Neural crest cell (in vitro differentiated cells): ENCODE results near the gene CACNA1E. TPM values are rescaled to one million over a fixed set of nuclear protein-coding genes. Genes with fewer than 3 reads are reported as not detected.

Experiments used
- DNase-seq: peaks from one replicate; pipeline ENCODE4 v3.0.0; 2021; ENCODE audit warnings: low read depth, mixed read lengths, low spot score
- H3K27ac Mint-ChIP-seq: one replicate; pipeline ENCODE4 v1.8.0; 2021; ENCODE audit warnings: mild to moderate bottlenecking, mixed read lengths; ENCODE audit not compliant: unreplicated experiment
- H3K27me3 Mint-ChIP-seq: 2 replicates; pipeline ENCODE4 v1.8.0; 2021; ENCODE audit warnings: low read depth, mild to moderate bottlenecking, mixed read lengths
- H3K36me3 Mint-ChIP-seq: 2 replicates; pipeline ENCODE4 v1.8.0; 2021; ENCODE audit warnings: low read depth, mild to moderate bottlenecking, mixed read lengths
- H3K4me1 Mint-ChIP-seq: 2 replicates; pipeline ENCODE4 v1.8.0; 2021; ENCODE audit warnings: mixed read lengths
- H3K4me3 Mint-ChIP-seq: one replicate; pipeline ENCODE4 v1.8.0; 2021; ENCODE audit warnings: mild to moderate bottlenecking, mixed read lengths
- H3K9me3 Mint-ChIP-seq: 2 replicates; pipeline ENCODE4 v1.8.0; 2021; ENCODE audit warnings: mixed read lengths
- CTCF ChIP-seq: fragments of 200-600 bp; sonication (generic); conservative IDR thresholded peaks from 2 replicates; pipeline ENCODE4 v1.5.0; 2021; ENCODE audit warnings: antibody characterized with exemption, mild to moderate bottlenecking
- total RNA-seq: library from RNA; stranded (reverse); gene quantifications from 2 replicates; pipeline ENCODE4 v1.2.1, GENCODE V29; 2021

The CACNA1E gene
- total RNA-seq, 1 donor from 2014 or later = 1.3 TPM

GRCh38 chr1:181730606-181731005 lies 247.3 kb downstream of the CACNA1E start:
- TF ChIP-seq CTCF = no peak
- Mint-ChIP-seq H3K27ac (no peak overlapping the region), H3K4me1 (peaks cover 6% of the 10 kb centered on the region), H3K9me3 (no peaks in the 10 kb centered on the region), H3K36me3 (no peaks in the 10 kb centered on the region), H3K27me3 (no peaks in the 10 kb centered on the region), H3K4me3 (no peak overlapping the region)
- no peak for DNase-seq

- TF ChIP-seq CTCF = no peak
- H3K9me3 Mint-ChIP-seq = no peaks in the 10 kb centered on the region
- no peaks in the 10 kb centered on the region for H3K27me3 Mint-ChIP-seq
- H3K4me3 Mint-ChIP-seq = no peak overlapping the region
- no peaks in the 10 kb centered on the region for H3K36me3 Mint-ChIP-seq
- H3K27ac Mint-ChIP-seq = no peak overlapping the region
- H3K4me1 Mint-ChIP-seq = no peaks in the 10 kb centered on the region
- DNase-seq = no peak
These were observed 249.1 kb downstream of the CACNA1E start for GRCh38 chr1:181732218-181732990.

GRCh38 chr1:181733486-181733885 lies 250.2 kb downstream of the CACNA1E start:
- H3K27ac Mint-ChIP-seq = no peak overlapping the region
- no peaks in the 10 kb centered on the region for H3K27me3 Mint-ChIP-seq
- H3K4me1 Mint-ChIP-seq = no peaks in the 10 kb centered on the region
- no peak for TF ChIP-seq CTCF
- DNase-seq = no peak
- H3K9me3 Mint-ChIP-seq = no peaks in the 10 kb centered on the region
- no peaks in the 10 kb centered on the region for H3K36me3 Mint-ChIP-seq
- no peak overlapping the region for H3K4me3 Mint-ChIP-seq

GRCh38 chr1:181737056-181737455 lies 253.7 kb downstream of the CACNA1E start:
- H3K9me3 Mint-ChIP-seq = no peaks in the 10 kb centered on the region
- DNase-seq = no peak
- H3K27me3 Mint-ChIP-seq = no peaks in the 10 kb centered on the region
- TF ChIP-seq CTCF = no peak
- no peak overlapping the region for H3K27ac Mint-ChIP-seq
- no peaks in the 10 kb centered on the region for H3K4me1 Mint-ChIP-seq
- H3K4me3 Mint-ChIP-seq = no peak overlapping the region
- no peaks in the 10 kb centered on the region for H3K36me3 Mint-ChIP-seq

- Mint-ChIP-seq H3K27me3 (no peaks in the 10 kb centered on the region), H3K9me3 (no peaks in the 10 kb centered on the region), H3K36me3 (no peaks in the 10 kb centered on the region), H3K4me3 (no peak overlapping the region), H3K4me1 (peaks cover 4% of the 10 kb centered on the region), H3K27ac (no peak overlapping the region)
- DNase-seq = no peak
- TF ChIP-seq CTCF = no peak
These were observed 255.9 kb downstream of the CACNA1E start for GRCh38 chr1:181739214-181739613.
